K562 (cell line): Measurements from ENCODE around the gene FBXO33. TPM values are rescaled to one million over a fixed set of nuclear protein-coding genes. Genes with fewer than 3 reads are reported as not detected.

Source experiments
- ATAC-seq: fragments of 200-7000 bp; cut with Tn5 transposase; 3 replicates; pipeline ENCODE4 v1.9.1; 2020; ENCODE audit warnings: moderate library complexity
- BruUV-seq: library from RNA; stranded (reverse); fragments of 400-500 nt; replicated peaks from 2 replicates; lab custom pipeline; 2021; lab: Mats Ljungman, UMichigan
- CTCF ChIA-PET: fragments of 300-600 bp; formaldehyde crosslinking; extraction: SDS; loops from one replicate; lab custom pipeline; 2021; ENCODE audit warnings: low intra/inter-chr PET ratio; lab: Yijun Ruan, JAX
- POLR2A ChIA-PET: fragments of 300-600, 350-650 bp; sonication (Branson Sonifier 250); formaldehyde crosslinking; extraction: SDS; loops from one replicate; lab custom pipeline; 2021; ENCODE audit warnings: antibody characterized with exemption, inconsistent platforms; lab: Yijun Ruan, JAX
- DNase-seq, 4 experiments: peaks; one replicate each; pipeline versions ENCODE4 v3.0.0 to v3.0.0-alpha.2; 2011 to 2018; ENCODE audit warnings: low spot score in 3 of 4, mixed read lengths in 3 of 4; ENCODE audit errors: extremely low read depth in 1 of 4
- FAIRE-seq: peaks from 2 replicates; lab custom pipeline; 2011; peaks lifted over from hg19 to GRCh38; lab: Jason Lieb, UNC
- H2AFZ ChIP-seq: 2 replicates; pipeline ENCODE4 v1.6.0; 2011; ENCODE audit warnings: low read depth, low read length, control low read depth, inconsistent platforms
- H3K27ac ChIP-seq: fragments of 200-600 bp; 3 replicates; pipeline ENCODE4 v1.8.0; 2011; ENCODE audit warnings: low read depth, mild to moderate bottlenecking, control low read depth, inconsistent platforms, low read length, moderate library complexity, mixed read lengths; ENCODE audit errors: extremely low read depth
- H3K27me3 ChIP-seq, 2 experiments: fragments of 300-600 bp in 1 of 2; 2 replicates in 1 of 2; 3 replicates in 1 of 2; pipeline versions ENCODE4 v1.6.0 to v1.8.0; 2011; ENCODE audit warnings: inconsistent platforms in 2 of 2, low read length in 2 of 2, mild to moderate bottlenecking in 1 of 2, mixed read lengths in 1 of 2, moderate library complexity in 1 of 2; ENCODE audit not compliant: control insufficient read depth in 2 of 2, insufficient read depth in 2 of 2
- H3K36me3 ChIP-seq: fragments of 300-600 bp; 3 replicates; pipeline ENCODE4 v1.8.0; 2011; ENCODE audit warnings: mild to moderate bottlenecking, low read length, inconsistent platforms; ENCODE audit not compliant: control insufficient read depth, insufficient read depth
- H3K4me1 ChIP-seq, 2 experiments: fragments of 200-600 bp in 1 of 2; replicated peaks in 1 of 2; 2 replicates in 1 of 2; 3 replicates in 1 of 2; pipeline versions ENCODE4 v1.5.1 to v1.8.0; 2011; ENCODE audit warnings: inconsistent platforms in 2 of 2, low read length in 2 of 2, mild to moderate bottlenecking in 1 of 2, mixed read lengths in 1 of 2, moderate library complexity in 1 of 2; ENCODE audit not compliant: control insufficient read depth in 2 of 2, insufficient read depth in 2 of 2
- H3K4me2 ChIP-seq: 2 replicates; pipeline ENCODE4 v1.6.1; 2011; ENCODE audit warnings: low read length, control low read depth, inconsistent platforms, mixed read lengths; ENCODE audit not compliant: insufficient read depth
- H3K4me3 ChIP-seq: fragments of 200-600 bp; sonication (generic), shearing (Covaris generic); 2 replicates; pipeline ENCODE4 v1.5.1; 2016; ENCODE audit warnings: control low read depth, inconsistent platforms
- H3K79me2 ChIP-seq: fragments of 200-600 bp; 3 replicates; pipeline ENCODE4 v1.8.0; 2011; ENCODE audit warnings: low read length, inconsistent platforms; ENCODE audit not compliant: control insufficient read depth, insufficient read depth
- H3K9ac ChIP-seq, 2 experiments: 2 replicates each; pipeline versions ENCODE4 v1.6.0 to v1.6.1; 2011; ENCODE audit warnings: low read depth in 2 of 2, low read length in 2 of 2, control low read depth in 1 of 2, inconsistent platforms in 1 of 2, mild to moderate bottlenecking in 1 of 2, mixed read lengths in 1 of 2; ENCODE audit not compliant: insufficient read depth in 1 of 2
- H3K9me1 ChIP-seq: one replicate; pipeline ENCODE4 v1.6.0; 2011; ENCODE audit warnings: inconsistent platforms, mild to moderate bottlenecking, low read length, moderate library complexity; ENCODE audit not compliant: control insufficient read depth, insufficient read depth
- H3K9me3 ChIP-seq: replicated peaks from 2 replicates; pipeline ENCODE4 v1.5.1; 2011; ENCODE audit warnings: low read depth, low read length, inconsistent platforms; ENCODE audit not compliant: control insufficient read depth, insufficient read depth
- H4K20me1 ChIP-seq: replicated peaks from 2 replicates; pipeline ENCODE4 v1.6.1; 2011; ENCODE audit warnings: low read length, inconsistent platforms, mixed read lengths; ENCODE audit not compliant: control insufficient read depth, insufficient read depth
- AFF4 ChIP-seq: sonication (generic); formaldehyde crosslinking; IDR thresholded peaks from 2 replicates; pipeline ENCODE4 v1.8.0; 2023; ENCODE audit warnings: mild to moderate bottlenecking, missing genetic modification reagents
- FOXJ2 ChIP-seq: fragments of 200-800 bp; sonication (Bioruptor generic); IDR thresholded peaks from 2 replicates; pipeline ENCODE4 v1.6.1; 2016; ENCODE audit warnings: missing genetic modification characterization, missing compliant biosample characterization
- GTF2A2 ChIP-seq: IDR thresholded peaks from 2 replicates; pipeline ENCODE4 v1.6.1; 2016; ENCODE audit warnings: mild to moderate bottlenecking, missing genetic modification characterization, missing compliant biosample characterization
- GTF2B ChIP-seq: IDR thresholded peaks from 2 replicates; pipeline ENCODE4 v1.6.1; 2011; ENCODE audit not compliant: insufficient read length; ENCODE audit errors: extremely low read depth
- KLF6 ChIP-seq: fragments of 250-450 bp; sonication (Bioruptor Pico); IDR thresholded peaks from 2 replicates; pipeline ENCODE4 v1.4.0; 2020; ENCODE audit warnings: mild to moderate bottlenecking, moderate library complexity, borderline replicate concordance
- MAZ ChIP-seq, 2 experiments: fragments of 450-650 bp in 1 of 2; sonication (generic) in 1 of 2; formaldehyde crosslinking; IDR thresholded peaks in 1 of 2; conservative IDR thresholded peaks in 1 of 2; 2 replicates each; pipeline versions ENCODE4 v1.4.0 to v1.5.0; 2020; ENCODE audit warnings: mild to moderate bottlenecking in 1 of 2, missing genetic modification reagents in 1 of 2
- MBD1 ChIP-seq: fragments of 250-450 bp; sonication (Bioruptor Pico); IDR thresholded peaks from 2 replicates; pipeline ENCODE4 v1.8.0; 2022; ENCODE audit warnings: inconsistent platforms
- XRCC5 ChIP-seq: fragments of 200-400 bp; formaldehyde crosslinking; IDR thresholded peaks from 2 replicates; pipeline ENCODE4 v1.6.1; 2017; ENCODE audit warnings: low read depth, mild to moderate bottlenecking, low read length
- ZNF143 ChIP-seq: sonication (generic); formaldehyde crosslinking; IDR thresholded peaks from 2 replicates; pipeline ENCODE4 v1.9.0; 2022; ENCODE audit warnings: mild to moderate bottlenecking, missing genetic modification reagents
- WGBS: fragments of 100-300 bp; shearing (Covaris generic); methylation state at CpG from one replicate; pipeline ENCODE4 v1.1.6; 2016; ENCODE audit warnings: low coverage, mixed read lengths; ENCODE audit not compliant: insufficient coverage; ENCODE audit errors: missing lambda C conversion rate; 5-methylcytosine and 5-hydroxymethylcytosine counted together
- in situ Hi-C: fragments of 300-500 bp; cut with MboI; formaldehyde crosslinking; loops from 4 replicates; pipeline ENCODE4 v1.15.0; 2018; ENCODE audit warnings: inconsistent platforms, mixed read lengths
- intact Hi-C: fragments of 100-400 bp; cut with micrococcal nuclease; formaldehyde crosslinking; loops from 2 replicates; pipeline ENCODE4 v1.14.2; 2022
- polyA plus RNA-seq, 8 experiments: library from polyadenylated mRNA; depleted of rRNA in 4 of 8; stranded (reverse) in 5 of 8; unstranded in 3 of 8; fragments of >200 nt; fragmentation: Nextera tagmentation in 2 of 8; fragmentation: Illumina TruSeq in 1 of 8; extraction: Ambion mirVana in 2 of 8; extraction: Trizol in 1 of 8; gene quantifications; 2 replicates each; pipeline versions ENCODE4 v1.2.1 to v1.2.3, GENCODE V29; 2011 to 2014; ENCODE audit warnings: inconsistent platforms in 1 of 8, missing spikeins in 1 of 8
- total RNA-seq, 7 experiments: library from RNA; depleted of rRNA in 6 of 7; stranded (reverse); fragments of >200 nt in 6 of 7; fragmentation: Illumina TruSeq in 2 of 7; extraction: Trizol in 2 of 7; gene quantifications; 2 replicates each; pipeline versions ENCODE4 v1.2.1 to v1.2.3, GENCODE V29; 2011 to 2021; ENCODE audit warnings: low replicate concordance in 1 of 7

The FBXO33 gene
- total and polyA plus RNA-seq, 9 of the 15 experiments (the other 6 are each of a cell fraction or from before 2014, with no cell fraction given), result 1.6 to 7.5 (median 5.0) TPM

DNA sequence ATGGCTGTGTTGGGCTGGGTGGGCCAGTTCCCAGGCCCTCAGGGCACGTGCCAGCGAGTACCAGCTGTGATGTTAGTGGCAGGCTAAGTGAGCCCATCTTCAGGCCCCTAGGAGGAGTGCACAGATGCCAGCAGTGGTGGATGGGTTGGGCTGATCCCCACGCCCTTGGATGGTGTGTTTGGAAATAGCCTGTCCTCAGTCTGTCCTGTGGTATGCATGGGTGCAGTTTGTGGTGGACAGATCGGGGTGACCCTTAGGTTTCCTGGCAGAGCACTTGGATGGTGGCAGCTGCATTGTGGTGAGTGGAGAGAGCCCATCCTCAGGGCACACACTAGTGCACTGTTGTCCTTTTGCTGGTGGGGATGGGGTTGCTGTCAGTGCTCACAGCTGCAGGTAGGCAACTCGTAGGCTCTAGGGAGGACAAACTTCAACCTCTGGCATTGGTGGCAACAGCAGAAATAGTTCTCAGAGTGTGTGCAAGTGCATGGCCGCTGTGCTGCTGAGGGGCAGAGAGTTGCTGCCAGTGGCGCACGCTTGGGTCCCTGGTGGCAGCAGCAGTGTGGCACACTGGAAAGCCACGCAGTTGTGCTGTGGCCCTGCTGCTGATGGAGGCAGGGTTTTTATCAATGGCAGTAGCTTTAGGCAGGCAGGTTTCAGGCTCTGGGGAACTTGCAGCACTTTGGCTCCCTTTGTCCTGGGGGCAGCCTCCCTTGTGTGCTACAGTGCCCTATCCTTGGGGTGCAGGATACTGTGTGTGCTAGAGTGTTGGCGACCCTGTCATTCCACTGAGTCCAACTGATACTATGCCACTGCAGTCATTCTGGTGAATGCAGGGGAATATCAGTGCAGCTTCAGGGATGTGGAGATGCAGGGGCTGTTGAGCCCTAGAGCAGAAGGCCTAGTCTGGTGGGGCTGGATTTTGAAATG, 65.5 kb downstream of the FBXO33 start:
- intact Hi-C loops, result loop anchor here (5.0 kb wide), 1 partner anchor 259 kb away; no protein-coding TSS in a partner anchor
- Histone ChIP-seq H3K9ac (no peak overlapping the region), H3K9me1 (no peaks in the 10 kb centered on the region), H3K4me1 (no peaks in the 10 kb centered on the region; a peak in 1 of 5 replicates), H4K20me1 (no peaks in the 10 kb centered on the region), H3K27me3 (no peaks in the 10 kb centered on the region), H3K36me3 (no peaks in the 10 kb centered on the region), H3K27ac (no peak overlapping the region), H3K79me2 (no peaks in the 10 kb centered on the region), H3K4me3 (no peak overlapping the region), H3K9me3 (no peaks in the 10 kb centered on the region), H3K4me2 (no peak overlapping the region)
- ChIA-PET CTCF (interaction anchor here (2.1 kb wide), 1 partner anchor 259 kb away, joined by 11 read pairs; no protein-coding TSS in a partner anchor), POLR2A (interaction anchor here (0.6 kb wide), 2 partner anchors 16 to 181 kb away, joined by 3 to 5 read pairs; no protein-coding TSS in a partner anchor)
- DNase-seq (no peak), ATAC-seq (peak; percentile 19; the same call in 1 of the 3 replicates), FAIRE-seq (no peak)
- in situ Hi-C loops, result loop anchor here (10.0 kb wide), 1 partner anchor 252 kb away; the partner anchor contains the start of gene GEMIN2
- no TSS peak for BruUV-seq
- 61% methylated on average over 8 of the region's 10 CpGs for WGBS
- TF ChIP-seq FOXJ2 (tag) (no peak), KLF6 (CRISPR knock-in tag) (no peak), MBD1 (CRISPR knock-in tag) (no peak), ZNF143 (CRISPR knock-in tag) (no peak), MAZ (CRISPR knock-in tag; conservative IDR thresholded peaks at IDR 0.05 in 1 of 2, IDR thresholded peaks at IDR 0.05 in 1 of 2) (no peak), GTF2B (no peak), AFF4 (CRISPR knock-in tag) (no peak), GTF2A2 (tag) (no peak), XRCC5 (no peak)
- TF ChIP-seq, all 486 proteins: peak for 0
- no peak overlapping the region for H2AFZ ChIP-seq
